DMS114 treated with DMSO at 0.1 percent for 48 hours (cell line): ENCODE measurements around the gene PTBP1.
"Not testable (repeated sequence)": the region's sequence is repeated elsewhere in the genome, so short reads cannot be mapped to it uniquely, and the experiment has no call there.

Experiments
- DNase-seq: peaks from one replicate; lab custom pipeline; 2025; ENCODE audit not compliant: unreplicated experiment; lab: John Stamatoyannopoulos, UW

Gene PTBP1

DNA sequence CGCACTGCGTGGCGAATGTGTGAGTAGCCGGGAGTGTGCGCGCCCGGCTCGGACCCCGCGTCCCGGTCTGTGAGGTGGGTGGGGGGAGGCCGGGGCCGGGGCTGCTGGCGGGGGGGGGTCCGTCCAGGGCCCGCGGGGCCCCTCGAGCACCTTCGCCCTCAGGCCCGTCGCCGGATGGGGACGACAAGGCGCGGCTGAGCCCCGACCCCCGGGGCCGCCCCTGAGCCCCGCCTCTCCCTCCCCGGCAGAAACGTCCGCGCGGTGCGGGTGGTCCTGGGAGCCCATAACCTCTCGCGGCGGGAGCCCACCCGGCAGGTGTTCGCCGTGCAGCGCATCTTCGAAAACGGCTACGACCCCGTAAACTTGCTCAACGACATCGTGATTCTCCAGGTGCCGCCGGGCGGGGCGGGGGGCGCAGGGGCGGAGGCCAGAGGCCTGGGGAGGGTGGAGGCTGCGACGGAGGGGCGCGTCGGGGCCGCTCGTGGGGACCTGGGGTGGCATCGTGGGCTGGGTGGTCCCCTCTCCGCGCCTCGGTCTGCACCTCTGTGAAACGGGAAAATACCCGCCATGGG, 55.8 kb downstream of the PTBP1 start:
- DNase-seq, result no peak

DNA sequence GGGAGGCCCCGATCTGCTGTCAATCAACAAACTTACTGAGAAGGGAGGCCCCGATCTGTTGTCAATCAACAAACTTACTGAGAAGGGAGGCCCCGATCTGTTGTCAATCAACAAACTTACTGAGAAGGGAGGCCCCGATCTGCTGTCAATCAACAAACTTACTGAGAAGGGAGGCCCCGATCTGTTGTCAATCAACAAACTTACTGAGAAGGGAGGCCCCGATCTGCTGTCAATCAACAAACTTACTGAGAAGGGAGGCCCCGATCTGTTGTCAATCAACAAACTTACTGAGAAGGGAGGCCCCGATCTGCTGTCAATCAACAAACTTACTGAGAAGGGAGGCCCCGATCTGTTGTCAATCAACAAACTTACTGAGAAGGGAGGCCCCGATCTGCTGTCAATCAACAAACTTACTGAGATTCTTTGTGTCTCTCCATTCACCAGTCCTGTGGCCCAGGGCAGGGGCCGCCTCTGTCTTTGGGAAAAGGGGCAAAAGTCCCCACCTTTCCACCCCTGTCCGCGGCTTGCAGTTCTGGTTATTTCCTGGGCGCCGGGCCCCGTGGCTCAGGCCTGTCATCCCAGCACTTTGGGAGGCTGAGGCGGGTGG, 56.5 kb downstream of the PTBP1 start:
- DNase-seq, result not testable (repeated sequence)

DNA sequence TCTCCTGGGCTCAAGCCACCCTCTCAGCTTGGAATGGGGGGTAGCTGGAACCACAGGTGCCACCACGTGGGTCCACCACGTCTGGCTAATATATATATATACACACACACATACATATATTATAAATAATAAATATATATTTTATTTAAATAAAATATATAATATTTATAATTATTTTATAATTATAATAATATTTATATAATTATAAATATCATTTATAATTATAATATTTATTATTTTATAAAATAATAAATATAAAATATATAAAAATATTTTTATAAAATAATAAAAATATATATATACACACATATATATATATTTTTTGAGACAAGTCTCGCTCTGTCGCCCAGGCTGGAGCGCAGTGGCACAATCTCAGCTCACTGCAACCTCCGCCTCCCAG, 57.3 kb downstream of the PTBP1 start:
- DNase-seq, result no peak

DNA sequence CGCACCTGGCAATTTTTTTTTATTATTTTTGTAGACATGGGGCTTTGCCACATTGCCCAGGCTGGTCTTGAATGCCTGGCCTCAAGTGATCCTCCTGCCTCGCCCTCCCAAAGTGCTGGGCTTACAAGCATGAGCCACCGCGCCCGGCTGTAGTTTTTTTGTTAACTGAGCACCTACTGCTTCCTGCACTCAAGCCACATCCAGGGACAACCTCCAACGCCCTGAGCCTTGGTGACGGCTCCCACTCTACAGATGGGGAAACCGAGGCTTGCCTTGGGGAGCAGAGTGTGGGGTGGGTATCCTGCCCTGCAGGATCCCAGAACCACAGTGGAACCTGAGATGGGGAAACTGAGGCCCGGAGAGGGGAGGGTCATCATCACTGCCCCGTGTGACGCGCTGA, 57.9 kb downstream of the PTBP1 start:
- DNase-seq, result no peak

DNA sequence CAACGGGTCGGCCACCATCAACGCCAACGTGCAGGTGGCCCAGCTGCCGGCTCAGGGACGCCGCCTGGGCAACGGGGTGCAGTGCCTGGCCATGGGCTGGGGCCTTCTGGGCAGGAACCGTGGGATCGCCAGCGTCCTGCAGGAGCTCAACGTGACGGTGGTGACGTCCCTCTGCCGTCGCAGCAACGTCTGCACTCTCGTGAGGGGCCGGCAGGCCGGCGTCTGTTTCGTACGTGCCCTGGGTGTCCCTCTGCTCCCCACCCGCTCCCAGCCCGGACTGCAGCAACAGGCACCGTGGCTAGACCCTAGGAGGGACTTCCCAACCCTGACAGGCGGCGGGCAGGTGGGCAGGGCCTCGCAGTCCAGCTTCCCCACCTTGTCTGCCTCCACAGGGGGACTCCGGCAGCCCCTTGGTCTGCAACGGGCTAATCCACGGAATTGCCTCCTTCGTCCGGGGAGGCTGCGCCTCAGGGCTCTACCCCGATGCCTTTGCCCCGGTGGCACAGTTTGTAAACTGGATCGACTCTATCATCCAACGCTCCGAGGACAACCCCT, 58.4 kb downstream of the PTBP1 start:
- DNase-seq, result no peak

DNA sequence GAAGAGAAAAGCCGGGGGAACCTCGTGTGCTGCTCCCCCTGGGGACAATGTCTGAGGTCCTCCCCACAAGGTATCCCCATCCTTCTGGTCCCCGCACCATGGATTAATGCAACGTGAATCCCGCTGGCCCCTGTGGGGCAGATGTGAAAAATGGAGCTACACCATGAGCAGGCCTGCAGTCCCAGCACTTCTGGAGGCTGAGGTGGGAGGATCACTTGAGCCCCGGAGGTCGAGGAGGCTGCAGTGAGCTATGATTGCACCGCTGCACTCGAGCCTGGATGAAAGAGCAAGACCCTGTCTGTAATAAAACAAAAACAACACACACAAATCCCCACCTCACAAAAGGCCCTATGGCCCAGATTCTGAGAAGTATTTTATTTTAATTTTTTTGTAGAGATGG, 61.0 kb downstream of the PTBP1 start:
- no peak for DNase-seq

DNA sequence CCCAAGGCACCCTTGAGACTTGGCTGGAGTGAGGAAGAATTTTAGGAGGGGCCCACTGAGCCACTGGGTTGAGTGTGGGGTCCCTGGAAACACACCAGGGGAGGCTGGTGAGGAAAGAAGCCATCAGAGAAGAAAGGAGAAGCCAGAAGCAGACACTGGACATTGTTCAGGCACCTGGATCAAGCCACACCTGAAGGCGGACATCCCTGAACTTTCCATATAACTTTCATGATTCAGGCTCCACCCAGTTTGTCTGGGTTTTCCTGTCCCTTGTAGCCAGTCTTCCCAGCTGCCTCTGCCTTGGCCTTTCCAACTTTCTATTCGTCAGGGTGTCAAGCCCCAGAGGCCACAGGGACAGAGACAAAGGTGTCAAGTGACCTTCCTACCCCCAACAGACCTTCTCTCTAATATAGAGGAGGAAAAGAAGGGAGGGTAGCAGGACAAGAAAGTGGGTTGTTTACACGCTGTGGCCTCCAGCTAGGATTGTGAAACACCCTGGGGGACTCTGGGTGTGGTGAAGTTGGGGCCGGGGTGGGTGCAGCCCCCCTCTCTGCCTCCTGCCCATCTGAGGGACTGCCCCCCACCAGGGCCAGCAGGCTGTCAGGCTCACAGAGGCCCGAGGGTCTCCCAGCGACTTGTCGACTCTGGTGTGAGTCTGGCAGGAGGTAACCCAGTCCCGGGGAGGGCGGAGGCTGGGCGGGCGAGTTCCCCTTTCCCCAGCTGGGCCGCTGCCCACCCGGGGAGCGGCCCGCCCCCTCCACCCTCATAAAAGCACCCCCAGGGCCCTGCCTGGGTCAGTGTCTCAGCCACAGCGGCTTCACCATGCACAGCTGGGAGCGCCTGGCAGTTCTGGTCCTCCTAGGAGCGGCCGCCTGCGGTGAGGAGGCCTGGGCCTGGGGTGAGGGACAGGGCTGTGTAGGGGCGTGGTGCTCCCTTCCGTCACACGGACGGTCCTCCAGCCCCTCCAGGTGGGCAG, 61.9 kb downstream of the PTBP1 start, which contains the start of gene CFD:
TSS of gene CFD (plus strand) at position 797 of the 976 bp plus-strand sequence. CDS start at position 823, 26 bp downstream.
- DNase-seq, result no peak

DNA sequence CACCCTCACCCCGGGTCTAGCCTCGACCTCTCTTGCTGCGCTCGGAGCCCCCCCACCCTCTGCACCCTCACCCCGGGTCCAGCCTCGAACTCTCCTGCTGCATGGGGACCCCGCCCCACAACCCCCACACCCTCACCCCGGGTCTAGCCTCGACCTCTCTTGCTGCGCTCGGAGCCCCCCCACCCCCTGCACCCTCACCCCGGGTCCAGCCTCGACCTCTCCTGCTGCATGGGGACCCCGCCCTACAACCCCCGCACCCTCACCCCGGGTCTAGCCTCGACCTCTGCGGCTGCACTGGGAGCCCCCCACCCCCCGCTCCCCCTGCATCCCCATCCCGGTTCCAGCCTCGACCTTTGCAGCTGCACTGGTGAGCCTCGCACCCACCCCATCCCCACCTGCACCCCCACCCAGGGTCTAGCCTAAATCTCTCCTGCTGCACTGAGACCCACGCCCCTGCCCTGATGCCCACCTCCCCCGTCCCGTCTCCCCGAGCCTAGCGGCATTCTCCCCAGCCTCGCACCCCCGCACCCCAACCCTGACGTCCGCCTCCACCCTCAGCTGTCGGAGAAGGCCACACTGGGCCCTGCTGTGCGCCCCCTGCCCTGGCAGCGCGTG, 64.0 kb downstream of the PTBP1 start:
- no peak for DNase-seq
